Measurements from ENCODE around the gene GADD45GIP1.

GADD45GIP1 gene

DNA sequence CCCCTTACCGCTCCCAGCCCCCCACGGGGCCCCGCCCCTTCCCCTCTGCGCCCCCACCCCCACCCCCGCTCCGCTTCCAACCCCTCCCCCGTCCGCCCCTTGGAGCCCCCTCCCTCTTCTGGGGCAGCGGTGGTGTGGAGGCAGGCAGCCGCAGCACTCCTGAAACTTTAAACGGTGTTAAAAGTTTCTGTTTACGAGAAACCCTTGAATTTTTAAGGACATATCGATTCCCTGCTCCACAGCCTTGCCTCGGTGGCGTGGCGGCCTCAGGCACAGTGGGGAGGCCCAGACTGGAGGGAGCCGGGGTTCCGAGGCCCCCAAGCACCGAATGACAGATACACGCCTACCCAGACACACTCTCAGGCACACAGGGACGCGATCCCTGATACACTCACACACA lies 33.4 kb upstream of the GADD45GIP1 start:
- in situ Hi-C loops (cut with MboI; ENCODE audit: low sequenced_read_pairs): no loop called here

DNA sequence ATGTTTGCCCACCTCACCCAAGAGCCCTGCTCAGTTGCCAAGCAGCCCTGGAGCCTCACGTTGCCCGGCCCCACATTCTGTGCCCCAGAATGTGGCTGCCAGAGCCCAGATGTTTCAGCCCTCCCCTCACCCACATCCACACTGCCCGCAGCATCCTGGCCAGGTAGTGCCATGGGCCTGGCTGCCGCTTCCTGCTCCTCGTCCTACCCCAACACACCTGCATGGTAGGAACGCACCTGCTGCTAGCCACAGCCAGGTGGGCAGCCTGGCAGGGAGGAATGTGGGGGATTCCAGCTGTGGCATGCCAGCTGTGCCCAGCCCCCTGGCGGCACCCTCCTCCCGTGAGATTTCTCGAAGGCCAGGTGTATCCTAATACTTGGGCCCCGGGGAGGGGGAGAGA lies 30.8 kb upstream of the GADD45GIP1 start:
- in situ Hi-C loops (cut with MboI; ENCODE audit: low sequenced_read_pairs): no loop called here

DNA sequence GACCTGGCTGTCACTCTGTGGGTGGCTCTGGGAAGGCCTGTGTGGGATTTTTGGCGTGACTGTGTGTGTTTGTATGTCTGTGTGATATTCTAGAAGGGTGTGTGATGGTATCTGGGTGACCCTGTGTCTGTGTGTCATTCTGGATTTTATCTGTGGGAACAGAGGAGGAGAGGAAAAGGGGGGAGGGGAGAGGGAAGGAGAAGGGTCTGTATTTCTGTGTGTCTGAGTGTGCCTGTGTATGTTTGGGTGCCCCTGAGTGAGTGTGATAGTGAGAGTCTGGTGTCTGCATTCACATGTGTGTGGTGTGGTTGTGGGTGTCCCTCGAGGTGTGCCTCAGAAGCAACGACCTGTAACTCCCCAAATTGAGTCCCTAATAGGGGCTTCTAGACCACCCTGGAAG lies 30.2 kb upstream of the GADD45GIP1 start:
- in situ Hi-C loops (cut with MboI; ENCODE audit: low sequenced_read_pairs): no loop called here

DNA sequence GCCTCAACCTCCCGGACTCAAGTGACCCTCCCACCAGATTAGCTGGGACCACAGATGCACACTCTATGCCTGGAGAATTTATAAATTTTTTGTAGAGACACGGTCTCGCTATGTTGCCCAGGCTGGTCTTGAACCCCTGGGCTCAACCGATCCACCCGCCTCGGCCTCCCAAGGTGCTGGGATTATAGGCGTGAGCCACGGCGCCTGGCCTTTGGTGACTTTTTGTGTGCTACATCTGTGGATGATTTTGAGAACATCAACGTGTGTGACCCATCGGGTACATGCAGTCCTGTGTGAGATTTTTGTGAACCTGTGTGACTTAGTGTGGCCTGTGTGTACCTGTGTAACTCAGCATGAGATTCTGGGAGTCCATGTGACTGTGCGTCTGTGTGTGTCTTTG lies 29.7 kb upstream of the GADD45GIP1 start:
- in situ Hi-C loops (cut with MboI; ENCODE audit: low sequenced_read_pairs): no loop called here

DNA sequence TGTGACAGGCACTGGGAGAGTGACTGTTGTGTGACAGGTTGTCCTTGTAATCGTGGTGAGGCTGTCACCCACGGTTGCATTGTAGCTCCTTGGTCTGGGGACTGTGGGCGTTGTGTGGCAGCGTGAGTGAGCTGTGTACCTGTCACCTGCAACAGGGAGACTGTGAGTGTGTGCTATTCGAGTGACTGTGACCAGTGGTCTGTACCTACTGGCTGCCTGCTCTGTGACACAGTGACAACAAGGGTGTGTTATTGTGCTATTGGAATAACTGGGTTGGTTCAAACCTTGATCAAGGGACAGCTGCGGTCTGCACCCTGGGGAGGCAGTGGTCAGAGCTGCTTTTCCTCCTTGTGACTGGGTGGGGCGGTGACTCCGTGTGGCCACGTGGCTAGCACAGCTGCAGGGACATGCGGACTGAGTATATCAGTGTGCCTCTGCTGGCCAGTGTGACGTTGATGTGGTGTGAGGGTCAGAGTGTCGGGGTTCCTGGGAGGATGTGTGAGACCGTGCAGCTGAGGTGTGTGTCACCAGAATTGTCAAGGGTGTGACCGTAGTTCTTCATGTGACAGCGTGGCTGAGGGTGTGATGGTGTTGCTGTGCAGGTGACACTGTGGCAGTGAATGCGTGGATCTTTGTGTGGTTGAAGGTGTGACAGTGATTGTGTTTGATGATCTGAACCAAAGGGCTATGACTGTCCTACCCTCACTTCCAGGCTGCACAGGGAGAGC lies 28.2 kb upstream of the GADD45GIP1 start:
- in situ Hi-C loops (cut with MboI; ENCODE audit: low sequenced_read_pairs): no loop called here

DNA sequence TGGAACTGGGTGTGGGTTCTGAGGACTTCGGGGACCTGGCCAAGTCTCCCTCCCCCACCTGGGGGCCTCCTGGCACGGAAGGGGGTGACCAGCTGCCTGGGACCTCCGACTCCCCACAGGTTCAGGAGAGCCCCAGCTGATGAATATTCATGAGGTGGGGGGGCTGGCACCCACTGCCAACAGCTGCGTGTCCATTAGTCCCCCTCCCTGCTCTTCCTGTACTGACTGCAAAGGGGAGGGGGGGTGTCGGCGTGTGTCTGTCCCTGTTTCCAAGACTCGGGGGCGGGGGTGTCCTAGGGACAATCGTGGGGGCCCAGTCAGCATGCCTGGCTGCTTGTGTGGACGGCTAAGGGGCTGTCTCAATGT lies 27.6 kb upstream of the GADD45GIP1 start:
- in situ Hi-C loops (cut with MboI; ENCODE audit: low sequenced_read_pairs): no loop called here

DNA sequence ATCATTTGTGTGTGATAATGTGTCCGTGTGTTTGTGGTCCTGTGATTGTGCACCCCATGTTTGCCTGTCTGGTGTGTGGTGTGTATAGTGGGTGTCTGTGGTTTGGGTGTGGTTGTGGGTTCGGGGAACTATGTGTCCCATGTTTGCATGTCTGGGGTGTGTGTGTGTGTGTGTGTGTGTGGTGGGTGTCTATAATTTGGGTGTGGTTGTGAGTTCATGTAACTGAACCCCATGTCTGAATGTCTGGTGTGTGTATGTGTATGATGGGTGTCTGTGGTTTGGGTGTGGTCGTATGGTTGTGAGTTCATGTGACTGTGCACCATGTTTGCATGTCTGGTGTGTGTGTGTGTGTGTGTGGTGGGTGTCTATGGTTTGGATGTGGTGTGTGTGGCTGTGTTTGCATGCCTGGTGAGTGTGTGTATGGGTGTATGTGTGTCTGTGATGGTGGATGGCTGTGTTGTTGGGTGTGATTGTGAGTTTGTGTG lies 27.2 kb upstream of the GADD45GIP1 start:
- in situ Hi-C loops (cut with MboI; ENCODE audit: low sequenced_read_pairs): no loop called here

DNA sequence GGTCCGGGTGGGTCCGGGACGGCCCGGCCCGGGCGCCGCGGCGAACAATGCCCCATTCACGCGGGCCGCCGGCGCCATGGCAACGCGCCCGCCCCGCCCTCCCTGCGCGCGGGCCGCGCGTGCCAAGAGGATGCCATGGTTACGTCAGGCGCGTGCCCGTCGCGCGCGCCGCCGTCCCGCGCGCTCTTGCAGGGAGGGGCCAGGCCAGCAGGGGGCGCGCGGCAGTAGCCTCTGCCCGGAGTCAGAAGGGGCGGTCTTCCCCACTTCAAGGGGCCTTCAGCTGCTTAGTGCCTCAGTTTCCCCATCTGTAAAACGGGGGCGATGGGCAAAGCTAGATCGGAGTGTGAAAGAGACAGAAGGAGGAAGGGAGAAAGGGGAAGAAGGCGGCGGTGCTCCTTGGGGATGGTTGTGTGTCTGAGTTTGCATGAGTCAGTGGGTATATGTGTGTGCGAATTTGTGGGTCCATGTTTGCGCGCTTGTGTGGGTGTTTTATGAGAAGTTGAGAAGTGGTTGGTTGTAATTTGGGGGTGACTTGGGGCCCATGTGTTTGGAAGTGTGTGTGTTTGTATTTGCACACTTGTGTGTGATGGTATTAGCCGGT lies 26.6 kb upstream of the GADD45GIP1 start:
- in situ Hi-C loops (cut with MboI; ENCODE audit: low sequenced_read_pairs): no loop called here

DNA sequence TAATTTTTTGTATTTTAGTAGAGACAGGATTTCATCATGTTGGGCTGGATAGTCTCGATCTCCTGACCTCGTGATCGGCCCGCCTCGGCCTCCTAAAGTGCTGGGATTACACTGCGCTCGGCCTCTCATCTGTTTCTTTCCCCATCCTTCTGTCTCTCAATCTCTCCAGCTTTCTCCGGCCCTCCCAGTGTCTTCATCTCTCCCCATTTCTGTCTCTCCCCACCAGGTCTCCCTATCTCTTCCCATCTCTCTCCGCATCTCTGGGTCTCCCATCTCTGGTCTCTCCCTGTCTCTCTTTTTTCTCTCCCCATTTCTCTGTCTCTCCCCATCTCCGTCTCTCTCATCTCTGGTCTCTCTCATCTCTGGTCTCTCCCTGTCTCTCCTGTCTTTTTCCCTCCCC lies 26.1 kb upstream of the GADD45GIP1 start:
- in situ Hi-C loops (cut with MboI; ENCODE audit: low sequenced_read_pairs): no loop called here

DNA sequence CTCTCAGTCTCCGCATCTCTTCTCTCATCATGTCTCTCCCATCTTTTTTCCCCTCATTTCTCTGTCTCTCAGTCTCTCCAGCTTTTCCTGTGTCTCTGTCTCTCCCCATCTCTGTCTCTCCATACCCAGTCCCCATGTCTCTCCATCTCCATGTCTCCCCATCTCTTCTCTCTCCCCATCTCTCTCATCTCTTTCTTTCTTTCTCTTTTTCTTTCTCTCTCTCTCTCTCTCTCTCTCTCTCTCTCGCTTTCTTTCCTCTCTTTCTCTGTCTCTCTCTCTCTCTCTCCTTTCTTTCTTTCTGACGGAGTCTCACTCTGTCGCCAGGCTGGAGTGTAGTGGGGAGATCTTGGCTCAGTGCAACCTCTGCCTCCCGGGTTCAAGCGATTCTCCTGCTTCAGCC lies 25.6 kb upstream of the GADD45GIP1 start:
- in situ Hi-C loops (cut with MboI; ENCODE audit: low sequenced_read_pairs): no loop called here

DNA sequence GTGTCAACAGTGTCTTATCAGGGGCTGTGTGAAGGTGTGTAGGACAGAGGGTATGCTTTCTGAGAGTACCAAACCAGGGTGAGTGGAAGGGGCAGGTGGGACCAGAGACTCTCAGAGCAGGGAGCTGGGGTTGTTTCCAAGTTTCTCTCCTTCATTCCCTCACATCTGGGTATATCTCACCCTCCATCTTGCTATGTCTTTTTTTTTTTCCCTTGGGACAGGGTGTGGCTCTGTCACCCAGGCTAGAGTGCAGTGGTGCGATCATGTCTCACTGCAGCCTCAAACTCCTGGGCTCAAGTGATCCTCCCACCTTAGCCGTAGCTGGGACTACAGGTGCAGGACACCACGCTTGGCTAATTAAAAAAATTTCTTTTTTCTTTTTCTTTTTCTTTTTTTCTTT lies 23.0 kb upstream of the GADD45GIP1 start:
- in situ Hi-C loops (cut with MboI; ENCODE audit: low sequenced_read_pairs): loop anchor here (10.0 kb wide), 1 partner anchor 265 kb away; no protein-coding TSS in a partner anchor

DNA sequence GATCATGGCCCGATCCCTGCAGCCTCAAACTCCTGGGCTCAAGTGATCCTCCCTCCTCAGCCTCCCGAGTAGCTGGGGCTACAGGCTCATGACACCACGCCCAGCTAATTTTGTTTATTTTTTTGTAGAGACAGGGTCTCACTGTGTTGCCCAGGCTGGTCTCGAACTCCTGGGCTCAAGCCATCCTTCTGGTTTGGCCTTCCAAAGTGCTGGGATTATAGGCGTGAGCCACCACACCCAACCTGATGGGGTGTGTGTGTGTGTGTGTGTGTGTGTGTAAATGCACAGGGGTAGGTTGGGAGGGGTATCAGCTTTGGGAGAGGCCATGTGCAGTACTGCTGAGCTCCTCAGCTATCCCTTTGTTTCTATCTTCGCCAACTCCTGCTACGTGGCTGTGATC lies 19.1 kb upstream of the GADD45GIP1 start:
- in situ Hi-C loops (cut with MboI; ENCODE audit: low sequenced_read_pairs): loop anchor here (10.0 kb wide), 1 partner anchor 269 kb away; no protein-coding TSS in a partner anchor

DNA sequence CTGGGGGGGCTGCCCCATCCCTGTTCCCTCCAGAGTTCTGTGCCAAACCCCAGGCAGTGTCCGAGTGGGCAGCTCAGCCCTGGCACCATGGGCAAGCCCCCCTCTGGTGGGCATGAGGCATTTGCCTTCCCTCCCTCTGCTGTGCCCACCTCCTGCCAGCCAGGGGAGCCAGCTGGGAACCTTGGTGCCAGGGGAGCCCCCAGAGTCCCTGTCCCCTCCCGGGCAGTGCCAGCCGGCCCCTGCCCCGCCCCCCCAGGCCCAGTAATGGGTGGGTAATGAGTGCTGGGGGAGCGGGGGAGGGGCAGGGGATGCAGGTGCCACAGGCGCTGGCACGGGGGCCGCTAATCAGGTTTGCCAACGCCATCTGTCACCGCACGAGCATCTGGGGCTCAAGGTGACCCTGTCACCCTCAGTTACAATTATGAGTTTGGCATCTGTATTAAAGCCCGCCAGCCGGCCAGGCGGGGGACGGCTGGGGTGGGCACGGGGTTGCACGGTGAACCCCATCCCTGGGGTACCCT lies 18.3 kb upstream of the GADD45GIP1 start:
- in situ Hi-C loops (cut with MboI; ENCODE audit: low sequenced_read_pairs): loop anchor here (10.0 kb wide), 1 partner anchor 270 kb away; no protein-coding TSS in a partner anchor

DNA sequence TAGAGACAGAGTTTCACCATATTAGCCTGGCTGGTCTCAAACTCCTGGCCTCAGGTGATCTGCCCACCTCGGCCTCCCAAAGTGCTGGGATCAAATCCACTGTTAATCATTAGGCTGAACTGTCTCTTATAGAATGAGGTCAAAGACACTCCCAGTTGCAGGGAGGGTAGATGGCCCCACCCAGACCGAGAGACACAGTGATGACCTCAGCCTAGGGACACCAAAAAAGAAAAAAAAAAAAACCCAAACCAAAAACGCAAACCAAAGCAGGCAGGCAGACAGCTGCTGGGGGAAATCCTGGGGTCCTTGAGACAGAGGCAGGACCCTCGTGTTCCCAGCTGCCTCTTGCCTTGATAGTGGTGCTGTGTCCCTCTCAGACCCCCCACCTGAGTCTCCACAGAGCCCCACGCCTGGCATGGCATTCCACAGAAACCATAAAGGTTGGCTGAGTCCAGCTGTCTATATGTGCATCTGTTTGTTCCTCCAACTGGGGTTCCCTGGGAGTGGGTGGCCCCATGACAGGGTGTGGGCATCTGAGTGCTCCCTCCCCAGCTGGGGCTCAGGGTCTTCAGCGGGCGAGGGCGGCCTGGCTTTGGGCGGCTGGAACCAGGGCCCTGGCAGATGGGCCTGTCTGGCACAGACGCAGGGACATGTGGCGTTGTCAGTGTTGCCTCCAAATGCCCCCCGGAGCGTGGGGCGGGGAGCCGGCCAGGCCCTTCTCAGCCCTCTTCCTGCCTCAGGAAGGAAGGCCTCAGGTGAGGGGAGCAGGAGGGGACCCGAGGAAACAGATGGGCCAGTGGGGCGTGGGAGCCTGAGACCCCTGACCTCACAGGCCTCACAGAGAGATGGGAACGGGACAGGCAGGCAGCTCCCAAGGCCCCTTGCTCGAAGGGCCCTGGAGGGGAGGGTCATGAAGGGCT lies 17.5 kb upstream of the GADD45GIP1 start:
- in situ Hi-C loops (cut with MboI; ENCODE audit: low sequenced_read_pairs): loop anchor here (5.0 to 10.0 kb wide), 2 partner anchors 118 to 270 kb away; no protein-coding TSS in a partner anchor

DNA sequence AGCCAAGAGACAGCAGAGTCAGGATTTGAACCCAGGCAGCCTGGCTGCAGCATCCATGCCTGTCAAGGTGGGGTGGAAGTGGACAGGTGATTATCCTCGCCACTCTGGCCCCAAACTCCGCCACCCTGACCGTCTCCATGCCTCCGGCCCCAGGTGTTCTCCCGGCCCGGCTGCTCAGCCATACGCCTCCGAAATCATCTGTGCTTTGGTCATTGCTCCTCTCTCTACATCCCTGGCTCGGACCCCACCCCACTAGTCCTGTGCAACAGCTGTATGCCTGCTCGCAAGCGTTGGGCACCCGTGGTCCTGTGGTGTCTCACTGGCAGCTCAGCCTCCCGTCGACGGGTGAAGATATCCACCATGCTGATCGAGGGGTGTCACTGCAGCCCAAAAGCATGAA lies 16.2 kb upstream of the GADD45GIP1 start:
- in situ Hi-C loops (cut with MboI; ENCODE audit: low sequenced_read_pairs): loop anchor here (5.0 to 10.0 kb wide), 2 partner anchors 119 to 272 kb away; no protein-coding TSS in a partner anchor

DNA sequence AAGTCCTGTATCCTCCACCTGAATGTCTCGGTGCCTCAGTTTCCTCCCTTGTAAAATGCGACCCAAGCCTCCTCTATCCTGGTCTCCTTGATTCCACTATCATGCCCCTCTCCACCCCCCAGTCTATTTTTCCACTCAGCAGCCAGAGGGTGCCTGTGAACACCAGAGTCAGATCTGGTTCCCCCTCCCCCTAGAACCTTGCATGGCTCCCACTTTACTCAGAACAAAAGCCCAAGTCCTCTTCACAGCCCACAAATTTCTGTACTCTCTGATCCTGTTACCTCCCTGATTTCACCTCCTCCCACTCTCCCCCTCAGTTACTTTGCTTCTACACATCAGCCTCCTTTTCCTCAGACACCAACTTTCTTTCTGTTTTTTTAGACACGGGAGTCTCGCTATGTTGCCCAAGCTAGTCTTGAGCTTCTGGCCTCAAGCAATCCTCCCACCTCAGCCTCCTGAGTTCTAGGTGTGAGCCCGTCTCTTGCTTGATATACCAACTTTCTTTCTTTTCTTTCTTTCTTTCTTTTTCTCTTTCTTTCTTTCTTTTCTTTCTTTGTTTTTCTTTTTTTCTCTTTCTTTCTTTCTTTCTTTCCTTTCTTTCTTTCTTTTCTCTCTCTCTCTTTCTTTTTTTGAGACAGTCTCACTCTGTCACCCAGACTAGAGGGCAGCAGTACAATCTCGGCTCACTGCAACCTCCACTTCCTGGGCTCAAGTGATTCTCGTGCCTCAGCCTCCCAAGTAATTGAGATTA lies 13.2 kb upstream of the GADD45GIP1 start:
- in situ Hi-C loops (cut with MboI; ENCODE audit: low sequenced_read_pairs): loop anchor here (5.0 to 10.0 kb wide), 2 partner anchors 122 to 275 kb away; no protein-coding TSS in a partner anchor

DNA sequence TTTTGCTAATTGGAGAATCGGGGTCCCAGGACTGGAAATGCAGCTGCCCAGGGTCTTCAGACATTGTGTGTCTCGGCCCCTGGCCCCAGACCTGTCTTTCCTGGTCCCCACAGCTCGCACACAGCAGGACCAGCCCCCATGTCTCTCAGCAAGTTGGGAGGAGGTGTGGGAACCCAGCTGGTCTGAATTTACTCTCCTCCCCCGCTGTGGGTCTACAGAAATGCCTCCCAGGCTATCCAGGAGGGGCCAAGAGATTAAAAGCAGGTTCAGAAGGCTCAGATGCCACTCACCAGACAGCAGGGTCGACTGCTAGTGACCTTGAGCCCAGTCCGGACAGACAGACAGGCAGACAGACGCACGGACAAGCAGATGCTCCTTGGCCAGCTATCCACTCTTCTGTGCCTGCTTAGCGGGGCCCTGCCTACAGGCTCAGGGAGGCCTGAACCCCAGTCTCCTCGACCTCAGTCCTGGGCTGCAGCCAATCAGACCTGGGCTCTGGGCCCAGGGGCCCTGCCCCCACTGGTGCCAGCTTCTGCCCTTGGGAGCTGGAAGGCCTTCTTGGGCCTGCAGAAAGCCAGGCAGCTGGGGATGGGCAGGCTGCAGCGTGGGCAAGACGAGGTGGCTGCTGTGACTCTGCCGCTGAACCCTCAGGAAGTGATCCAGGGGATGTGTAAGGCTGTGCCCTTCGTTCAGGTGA lies 12.4 kb upstream of the GADD45GIP1 start, which contains the start of gene DAND5:
DAND5 (plus strand) TSS at position 285 of the 697 bp plus-strand sequence; CDS start at position 370, 85 bp downstream.
- in situ Hi-C loops (cut with MboI; ENCODE audit: low sequenced_read_pairs): no loop called here

DNA sequence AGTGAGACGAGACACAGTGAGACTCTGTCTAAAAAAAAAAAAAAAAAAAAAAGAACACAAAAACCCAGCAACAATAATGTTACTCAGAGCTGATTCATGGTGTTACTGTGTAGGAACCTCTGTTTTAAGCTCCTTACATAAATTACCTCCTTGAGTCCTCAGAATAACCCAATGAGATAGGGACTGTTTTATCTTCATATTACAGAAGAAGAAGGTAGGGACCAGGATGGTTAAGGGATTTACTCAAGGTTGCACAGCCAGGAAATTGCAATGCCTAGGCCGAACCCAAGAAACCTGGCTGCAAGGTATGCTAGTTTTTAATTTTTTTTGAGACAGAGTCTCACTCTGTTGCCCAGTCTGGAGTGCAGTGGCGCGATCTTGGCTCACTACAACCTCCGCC lies 10.9 kb upstream of the GADD45GIP1 start:
- in situ Hi-C loops (cut with MboI; ENCODE audit: low sequenced_read_pairs): no loop called here

DNA sequence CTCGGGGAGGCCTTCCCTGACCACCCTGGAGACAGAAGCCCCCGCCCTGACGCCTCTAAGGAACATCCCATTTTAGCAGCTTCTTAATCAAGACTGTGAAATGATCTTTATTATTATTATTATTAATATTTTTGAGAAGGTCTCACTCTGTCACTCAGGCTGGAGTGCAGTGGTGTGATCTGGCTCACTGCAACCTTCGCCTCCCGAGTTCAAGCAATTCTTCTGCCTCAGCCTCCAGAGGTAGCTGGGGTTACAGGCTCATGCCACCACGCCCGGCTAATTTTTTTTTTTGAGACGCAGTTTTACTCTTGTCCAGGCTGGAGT lies 8.8 kb upstream of the GADD45GIP1 start:
- in situ Hi-C loops (cut with MboI; ENCODE audit: low sequenced_read_pairs): no loop called here
